ENCODE data around the gene WDR53. TPM values are rescaled to one million over a fixed set of nuclear protein-coding genes. Genes with fewer than 3 reads are reported as not detected.

Gene WDR53
- total RNA-seq, 1 donor from 2014 or later = 11.0 TPM

- H3K4me1 Mint-ChIP-seq (ENCODE audit: low read depth, unreplicated experiment) = no peaks in the 10 kb centered on the region
- H3K4me1 ChIP-seq (ENCODE audit: insufficient read depth, low read length) = no peaks in the 10 kb centered on the region
- DNase-seq (ENCODE audit: low read depth) (no peak), FAIRE-seq (no peak)
- no peak overlapping the region for H3K4me3 Mint-ChIP-seq (ENCODE audit: unreplicated experiment)
- no peak overlapping the region for H3K4me3 ChIP-seq (ENCODE audit: insufficient read depth, low read depth, low read length)
- no peaks in the 10 kb centered on the region for H3K27me3 ChIP-seq (ENCODE audit: insufficient read depth, low read length)
- no peak overlapping the region for H3K9ac ChIP-seq (ENCODE audit: low read length)
- peaks cover 6% of the 10 kb centered on the region for H3K9me3 ChIP-seq (ENCODE audit: insufficient read depth, low read depth, low read length)
- H3K4me2 ChIP-seq (ENCODE audit: low read length) = no peak overlapping the region
- no peak overlapping the region for H3K27ac ChIP-seq (ENCODE audit: low read depth, low read length)
- H3K9me3 Mint-ChIP-seq (ENCODE audit: unreplicated experiment) = peaks cover 20% of the 10 kb centered on the region
- no peak overlapping the region for H3K27ac Mint-ChIP-seq (ENCODE audit: unreplicated experiment)
- H2AFZ ChIP-seq (ENCODE audit: low read depth, low read length) = no peak overlapping the region
- H4K20me1 ChIP-seq (ENCODE audit: insufficient read depth, low read length) = no peaks in the 10 kb centered on the region
- peaks cover 2% of the 10 kb centered on the region for H3K27me3 Mint-ChIP-seq (ENCODE audit: low read depth, unreplicated experiment)
- H3K36me3 Mint-ChIP-seq (ENCODE audit: low read depth, unreplicated experiment) = peaks cover 5% of the 10 kb centered on the region
- no peaks in the 10 kb centered on the region for H3K79me2 ChIP-seq (ENCODE audit: insufficient read depth, low read length)
- TF ChIP-seq EZH2 (IDR thresholded peaks at IDR 0.05; ENCODE audit: insufficient read depth, low read length) (no peak), CTCF (IDR thresholded peaks at IDR 0.05; ENCODE audit: insufficient read depth, low read depth, low read length) (no peak)
- no peaks in the 10 kb centered on the region for H3K36me3 ChIP-seq (ENCODE audit: insufficient read depth, low read length)
Measured at GRCh38 chr3:196547067-196547466, 21.3 kb downstream of the WDR53 start.

- Histone ChIP-seq H3K9me3 (ENCODE audit: insufficient read depth, low read depth, low read length) (peaks cover 6% of the 10 kb centered on the region), H3K4me3 (ENCODE audit: insufficient read depth, low read depth, low read length) (no peak overlapping the region), H3K4me2 (ENCODE audit: low read length) (no peak overlapping the region), H3K27ac (ENCODE audit: low read depth, low read length) (no peak overlapping the region), H3K36me3 (ENCODE audit: insufficient read depth, low read length) (no peaks in the 10 kb centered on the region), H3K9ac (ENCODE audit: low read length) (no peak overlapping the region), H3K27me3 (ENCODE audit: insufficient read depth, low read length) (no peaks in the 10 kb centered on the region), H2AFZ (ENCODE audit: low read depth, low read length) (no peak overlapping the region), H3K4me1 (ENCODE audit: insufficient read depth, low read length) (no peaks in the 10 kb centered on the region), H3K79me2 (ENCODE audit: insufficient read depth, low read length) (no peaks in the 10 kb centered on the region), H4K20me1 (ENCODE audit: insufficient read depth, low read length) (no peaks in the 10 kb centered on the region)
- no peak for FAIRE-seq
- peaks cover 2% of the 10 kb centered on the region for H3K27me3 Mint-ChIP-seq (ENCODE audit: low read depth, unreplicated experiment)
- peaks cover 20% of the 10 kb centered on the region for H3K9me3 Mint-ChIP-seq (ENCODE audit: unreplicated experiment)
- H3K4me3 Mint-ChIP-seq (ENCODE audit: unreplicated experiment) = no peak overlapping the region
- no peaks in the 10 kb centered on the region for H3K4me1 Mint-ChIP-seq (ENCODE audit: low read depth, unreplicated experiment)
- TF ChIP-seq EZH2 (IDR thresholded peaks at IDR 0.05; ENCODE audit: insufficient read depth, low read length) = no peak
- TF ChIP-seq CTCF (IDR thresholded peaks at IDR 0.05; ENCODE audit: insufficient read depth, low read depth, low read length) = no peak
- H3K27ac Mint-ChIP-seq (ENCODE audit: unreplicated experiment) = no peak overlapping the region
- DNase-seq (ENCODE audit: low read depth) = no peak
- peaks cover 5% of the 10 kb centered on the region for H3K36me3 Mint-ChIP-seq (ENCODE audit: low read depth, unreplicated experiment)
Measured at GRCh38 chr3:196546537-196546936, 21.8 kb downstream of the WDR53 start.

GRCh38 chr3:196544491-196544992 is 23.8 kb downstream of the WDR53 start:
- Histone ChIP-seq H3K4me3 (ENCODE audit: insufficient read depth, low read depth, low read length) (no peak overlapping the region), H3K36me3 (ENCODE audit: insufficient read depth, low read length) (no peaks in the 10 kb centered on the region), H3K27ac (ENCODE audit: low read depth, low read length) (no peak overlapping the region), H2AFZ (ENCODE audit: low read depth, low read length) (no peak overlapping the region), H3K9ac (ENCODE audit: low read length) (no peak overlapping the region), H3K4me2 (ENCODE audit: low read length) (no peak overlapping the region), H3K9me3 (ENCODE audit: insufficient read depth, low read depth, low read length) (peaks cover 3% of the 10 kb centered on the region), H3K27me3 (ENCODE audit: insufficient read depth, low read length) (no peaks in the 10 kb centered on the region), H4K20me1 (ENCODE audit: insufficient read depth, low read length) (no peaks in the 10 kb centered on the region), H3K79me2 (ENCODE audit: insufficient read depth, low read length) (no peaks in the 10 kb centered on the region), H3K4me1 (ENCODE audit: insufficient read depth, low read length) (no peaks in the 10 kb centered on the region)
- no peaks in the 10 kb centered on the region for H3K36me3 Mint-ChIP-seq (ENCODE audit: low read depth, unreplicated experiment)
- H3K4me3 Mint-ChIP-seq (ENCODE audit: unreplicated experiment) = no peak overlapping the region
- H3K9me3 Mint-ChIP-seq (ENCODE audit: unreplicated experiment) = peaks cover 10% of the 10 kb centered on the region
- FAIRE-seq (no peak), DNase-seq (ENCODE audit: low read depth) (no peak)
- no peak for TF ChIP-seq CTCF (IDR thresholded peaks at IDR 0.05; ENCODE audit: insufficient read depth, low read depth, low read length)
- no peak for TF ChIP-seq EZH2 (IDR thresholded peaks at IDR 0.05; ENCODE audit: insufficient read depth, low read length)
- H3K4me1 Mint-ChIP-seq (ENCODE audit: low read depth, unreplicated experiment) = no peaks in the 10 kb centered on the region
- H3K27ac Mint-ChIP-seq (ENCODE audit: unreplicated experiment) = no peak overlapping the region
- H3K27me3 Mint-ChIP-seq (ENCODE audit: low read depth, unreplicated experiment) = no peaks in the 10 kb centered on the region

Data from astrocyte (in vitro differentiated cells and primary cell).